ENCODE data around the gene ZNF689. TPM values are rescaled to one million over a fixed set of nuclear protein-coding genes. Genes with fewer than 3 reads are reported as not detected.
A peak's percentile ranks its signal among the peaks of the same experiment; 100 is the strongest.

The ZNF689 gene
- total RNA-seq, 1 donor from 2014 or later = 13.8 TPM

DNA sequence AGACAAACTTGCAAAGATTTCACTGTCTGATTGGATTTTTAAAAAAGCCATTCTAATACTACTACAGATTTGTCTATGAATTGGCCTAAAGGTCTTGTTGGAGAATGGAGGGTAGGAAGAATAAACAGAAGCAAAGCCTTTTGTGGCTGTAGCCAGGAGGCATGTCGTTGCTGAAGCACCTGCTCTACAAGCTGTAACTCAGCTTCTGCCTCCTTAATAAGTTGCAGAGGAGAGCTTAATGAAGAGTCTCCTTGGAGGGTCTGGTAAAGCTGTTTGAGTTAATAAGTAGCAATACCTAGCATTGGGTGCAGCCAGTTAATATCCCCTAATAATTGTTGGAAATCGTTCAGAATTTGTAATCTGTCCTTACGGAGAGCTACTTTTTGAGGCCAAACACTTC lies 10.0 kb upstream of the ZNF689 start:
- H3K36me3 ChIP-seq (ENCODE audit: control insufficient read depth, insufficient read depth, low read length) = no peaks in the 10 kb centered on the region
- peaks cover 2% of the 10 kb centered on the region for H3K27me3 ChIP-seq (ENCODE audit: control insufficient read depth, insufficient read depth, low read length)
- H3K4me3 ChIP-seq (ENCODE audit: low read depth, low read length) = no peak overlapping the region
- TF ChIP-seq, protein P1, sequence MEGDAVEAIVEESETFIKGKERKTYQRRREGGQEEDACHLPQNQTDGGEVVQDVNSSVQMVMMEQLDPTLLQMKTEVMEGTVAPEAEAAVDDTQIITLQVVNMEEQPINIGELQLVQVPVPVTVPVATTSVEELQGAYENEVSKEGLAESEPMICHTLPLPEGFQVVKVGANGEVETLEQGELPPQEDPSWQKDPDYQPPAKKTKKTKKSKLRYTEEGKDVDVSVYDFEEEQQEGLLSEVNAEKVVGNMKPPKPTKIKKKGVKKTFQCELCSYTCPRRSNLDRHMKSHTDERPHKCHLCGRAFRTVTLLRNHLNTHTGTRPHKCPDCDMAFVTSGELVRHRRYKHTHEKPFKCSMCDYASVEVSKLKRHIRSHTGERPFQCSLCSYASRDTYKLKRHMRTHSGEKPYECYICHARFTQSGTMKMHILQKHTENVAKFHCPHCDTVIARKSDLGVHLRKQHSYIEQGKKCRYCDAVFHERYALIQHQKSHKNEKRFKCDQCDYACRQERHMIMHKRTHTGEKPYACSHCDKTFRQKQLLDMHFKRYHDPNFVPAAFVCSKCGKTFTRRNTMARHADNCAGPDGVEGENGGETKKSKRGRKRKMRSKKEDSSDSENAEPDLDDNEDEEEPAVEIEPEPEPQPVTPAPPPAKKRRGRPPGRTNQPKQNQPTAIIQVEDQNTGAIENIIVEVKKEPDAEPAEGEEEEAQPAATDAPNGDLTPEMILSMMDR (IDR thresholded peaks at IDR 0.05; ENCODE audit: insufficient read depth, low read length, poor library complexity, severe bottlenecking) = no peak
- DNase-seq (ENCODE audit: low read depth) = no peak

DNA sequence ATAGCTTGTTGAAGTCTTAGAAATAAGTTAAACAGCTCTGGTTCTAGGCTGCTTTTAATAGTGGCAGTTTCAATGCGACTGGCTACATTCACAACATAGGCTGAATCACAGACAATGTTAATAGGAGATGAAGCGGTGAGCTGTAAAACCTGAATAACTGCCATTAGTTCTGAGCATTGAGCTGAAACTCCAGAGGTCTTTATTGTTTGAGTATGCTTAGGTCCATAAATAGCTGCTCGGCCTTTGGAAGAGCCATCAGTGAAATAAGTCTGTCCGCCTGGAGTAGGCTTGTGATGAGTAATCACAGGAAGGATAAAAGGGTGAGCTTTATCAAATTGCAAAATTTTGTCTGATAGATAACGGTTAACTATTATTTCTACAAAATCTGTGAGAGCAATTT lies 9.4 kb upstream of the ZNF689 start:
- TF ChIP-seq, protein P1 (IDR thresholded peaks at IDR 0.05; ENCODE audit: insufficient read depth, low read length, poor library complexity, severe bottlenecking) = no peak
- no peaks in the 10 kb centered on the region for H3K36me3 ChIP-seq (ENCODE audit: control insufficient read depth, insufficient read depth, low read length)
- peaks cover 2% of the 10 kb centered on the region for H3K27me3 ChIP-seq (ENCODE audit: control insufficient read depth, insufficient read depth, low read length)
- no peak for DNase-seq (ENCODE audit: low read depth)
- H3K4me3 ChIP-seq (ENCODE audit: low read depth, low read length) = no peak overlapping the region

DNA sequence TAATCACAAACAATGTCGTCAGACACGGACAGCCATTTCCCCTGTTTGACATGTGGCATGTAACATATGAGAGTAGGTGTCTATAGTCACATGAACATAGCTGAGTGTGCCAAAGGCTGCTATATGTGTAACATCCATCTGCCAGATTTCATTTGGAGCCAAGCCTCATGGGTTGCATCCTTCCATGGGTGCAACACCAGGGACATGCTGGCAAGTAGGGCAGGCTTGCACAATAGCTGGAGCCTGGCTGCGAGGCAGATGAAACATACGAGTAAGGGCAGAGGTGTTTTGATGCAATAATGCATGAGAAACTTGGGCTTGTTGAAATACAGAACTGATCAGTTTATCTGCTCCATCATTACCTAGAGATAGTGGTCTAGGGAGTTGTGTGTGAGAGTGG lies 9.0 kb upstream of the ZNF689 start:
- no peak overlapping the region for H3K4me3 ChIP-seq (ENCODE audit: low read depth, low read length)
- H3K36me3 ChIP-seq (ENCODE audit: control insufficient read depth, insufficient read depth, low read length) = no peaks in the 10 kb centered on the region
- no peak for DNase-seq (ENCODE audit: low read depth)
- TF ChIP-seq, protein P1 (IDR thresholded peaks at IDR 0.05; ENCODE audit: insufficient read depth, low read length, poor library complexity, severe bottlenecking) = no peak
- H3K27me3 ChIP-seq (ENCODE audit: control insufficient read depth, insufficient read depth, low read length) = peaks cover 2% of the 10 kb centered on the region

DNA sequence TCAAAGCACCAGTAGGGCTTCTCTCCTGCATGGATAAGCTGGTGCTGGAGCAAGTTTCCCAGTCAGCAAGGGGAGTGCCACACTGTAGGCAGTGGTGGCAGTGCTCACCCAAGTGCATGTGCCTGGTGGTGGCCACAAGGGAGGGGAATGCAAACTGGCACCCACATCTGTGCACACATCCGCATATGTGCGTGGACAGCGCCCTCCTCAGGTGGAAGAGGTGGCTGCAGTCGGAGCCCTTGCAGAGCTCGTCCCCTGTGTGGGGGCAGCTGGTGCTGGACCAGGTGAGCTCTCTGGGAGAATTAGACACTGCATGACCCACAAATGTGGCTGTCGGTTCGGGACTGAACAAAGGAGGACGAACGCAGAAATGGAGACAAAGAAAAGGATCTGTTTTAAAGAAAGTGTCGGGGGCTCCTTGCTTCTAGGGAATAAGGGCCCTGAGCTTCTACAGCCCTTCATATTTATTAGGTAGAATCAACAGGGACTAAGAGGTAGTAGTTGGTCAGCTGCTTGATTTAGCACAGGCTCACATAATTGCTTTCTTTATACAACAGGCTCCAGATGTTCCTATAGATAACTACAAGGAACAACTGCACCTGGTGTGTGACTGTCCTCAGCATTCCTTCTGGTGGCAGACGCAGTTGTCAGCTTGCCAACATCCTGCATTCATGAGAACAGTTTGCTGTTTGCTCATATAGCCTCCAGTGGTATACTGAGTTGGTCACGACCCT lies 5.3 kb upstream of the ZNF689 start:
- Histone ChIP-seq H3K36me3 (ENCODE audit: control insufficient read depth, insufficient read depth, low read length) (no peaks in the 10 kb centered on the region), H3K27me3 (ENCODE audit: control insufficient read depth, insufficient read depth, low read length) (no peaks in the 10 kb centered on the region), H3K4me3 (ENCODE audit: low read depth, low read length) (no peak overlapping the region)
- TF ChIP-seq, protein P1 (IDR thresholded peaks at IDR 0.05; ENCODE audit: insufficient read depth, low read length, poor library complexity, severe bottlenecking) = peak; percentile 52
- DNase-seq (ENCODE audit: low read depth) = no peak

DNA sequence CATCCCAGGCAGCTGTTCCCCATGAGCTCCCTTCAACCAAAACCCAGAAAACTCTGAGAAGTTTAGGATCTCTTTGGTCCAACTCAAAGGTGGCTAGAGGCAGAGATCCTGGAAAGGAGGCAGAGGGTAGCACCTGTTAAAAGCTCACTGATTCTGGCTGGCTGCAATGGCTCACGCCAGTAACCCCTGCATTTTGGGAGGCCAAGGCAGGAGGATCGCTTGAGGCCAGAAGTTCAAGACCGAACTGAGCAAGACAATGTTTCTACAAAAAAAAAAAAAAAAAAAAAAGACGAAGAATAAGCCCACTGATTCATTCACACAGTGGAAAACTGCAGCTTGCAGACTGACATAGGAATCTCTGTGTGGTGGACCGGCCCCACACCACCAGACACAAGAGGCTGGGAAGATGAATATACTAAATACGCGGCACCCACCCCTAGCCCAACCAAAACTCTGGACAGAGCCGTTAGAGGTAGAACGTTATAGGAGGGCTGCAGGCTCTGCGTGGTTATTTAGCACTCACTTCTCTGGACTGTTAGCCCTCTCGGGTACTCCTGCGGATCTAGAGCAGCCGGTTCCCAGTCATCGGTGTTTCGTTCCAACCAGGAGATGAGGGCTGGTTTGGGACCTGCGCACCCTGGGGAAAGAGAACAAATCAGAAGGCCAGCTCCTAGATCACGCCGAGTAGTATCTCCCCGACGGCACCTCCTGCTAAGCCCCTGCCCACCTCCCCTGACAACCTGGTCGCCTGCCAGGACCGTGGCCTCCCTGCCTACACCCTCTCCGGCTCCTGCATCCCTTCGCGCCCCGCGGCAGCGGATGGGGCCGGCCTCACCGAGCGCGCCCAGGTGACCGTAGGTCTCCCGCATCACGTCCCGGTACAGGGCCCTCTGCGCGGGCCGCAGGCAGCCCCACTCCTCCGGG lies 925 bp downstream of the ZNF689 start:
- DNase-seq (ENCODE audit: low read depth) = no peak
- no peaks in the 10 kb centered on the region for H3K36me3 ChIP-seq (ENCODE audit: control insufficient read depth, insufficient read depth, low read length)
- no peaks in the 10 kb centered on the region for H3K27me3 ChIP-seq (ENCODE audit: control insufficient read depth, insufficient read depth, low read length)
- H3K4me3 ChIP-seq (ENCODE audit: low read depth, low read length) = peak overlapping the region; percentile 65
- TF ChIP-seq, protein P1 (IDR thresholded peaks at IDR 0.05; ENCODE audit: insufficient read depth, low read length, poor library complexity, severe bottlenecking) = no peak
